Measurements from ENCODE around the gene CUX1. TPM values are rescaled to one million over a fixed set of nuclear protein-coding genes. Genes with fewer than 3 reads are reported as not detected.
"Not testable (repeated sequence)": the region's sequence is repeated elsewhere in the genome, so short reads cannot be mapped to it uniquely, and the experiment has no call there.

The CUX1 gene
- total RNA-seq, 1 donor from 2014 or later: 118 TPM

DNA sequence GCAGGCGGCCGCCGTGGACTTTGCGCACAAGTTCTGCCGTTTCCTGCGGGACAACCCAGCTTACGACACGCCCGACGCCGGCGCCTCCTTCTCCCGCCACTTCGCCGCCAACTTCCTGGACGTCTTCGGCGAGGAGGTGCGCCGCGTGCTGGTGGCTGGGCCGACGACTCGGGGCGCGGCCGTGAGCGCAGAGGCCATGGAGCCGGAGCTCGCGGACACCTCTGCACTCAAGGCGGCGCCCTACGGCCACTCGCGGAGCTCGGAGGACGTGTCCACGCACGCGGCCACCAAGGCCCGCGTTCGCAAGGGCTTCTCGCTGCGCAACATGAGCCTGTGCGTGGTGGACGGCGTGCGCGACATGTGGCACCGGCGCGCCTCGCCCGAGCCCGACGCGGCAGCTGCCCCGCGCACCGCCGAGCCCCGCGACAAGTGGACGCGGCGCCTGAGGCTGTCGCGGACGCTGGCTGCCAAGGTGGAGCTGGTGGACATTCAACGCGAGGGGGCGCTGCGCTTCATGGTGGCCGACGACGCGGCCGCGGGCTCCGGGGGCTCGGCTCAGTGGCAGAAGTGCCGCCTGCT lies 483.3 kb downstream of the CUX1 start:
- Mint-ChIP-seq H3K4me1 (ENCODE audit: low read depth) (peaks cover 5% of the 10 kb centered on the region), H3K27me3 (ENCODE audit: low read depth) (peaks cover 2% of the 10 kb centered on the region), H3K4me3 (ENCODE audit: unreplicated experiment) (no peak overlapping the region), H3K36me3 (ENCODE audit: low read depth) (no peaks in the 10 kb centered on the region), H3K27ac (ENCODE audit: unreplicated experiment) (no peak overlapping the region), H3K9me3 (ENCODE audit: low read depth) (no peaks in the 10 kb centered on the region)
- no peak for DNase-seq (ENCODE audit: low spot score)
- TF ChIP-seq, protein P1, sequence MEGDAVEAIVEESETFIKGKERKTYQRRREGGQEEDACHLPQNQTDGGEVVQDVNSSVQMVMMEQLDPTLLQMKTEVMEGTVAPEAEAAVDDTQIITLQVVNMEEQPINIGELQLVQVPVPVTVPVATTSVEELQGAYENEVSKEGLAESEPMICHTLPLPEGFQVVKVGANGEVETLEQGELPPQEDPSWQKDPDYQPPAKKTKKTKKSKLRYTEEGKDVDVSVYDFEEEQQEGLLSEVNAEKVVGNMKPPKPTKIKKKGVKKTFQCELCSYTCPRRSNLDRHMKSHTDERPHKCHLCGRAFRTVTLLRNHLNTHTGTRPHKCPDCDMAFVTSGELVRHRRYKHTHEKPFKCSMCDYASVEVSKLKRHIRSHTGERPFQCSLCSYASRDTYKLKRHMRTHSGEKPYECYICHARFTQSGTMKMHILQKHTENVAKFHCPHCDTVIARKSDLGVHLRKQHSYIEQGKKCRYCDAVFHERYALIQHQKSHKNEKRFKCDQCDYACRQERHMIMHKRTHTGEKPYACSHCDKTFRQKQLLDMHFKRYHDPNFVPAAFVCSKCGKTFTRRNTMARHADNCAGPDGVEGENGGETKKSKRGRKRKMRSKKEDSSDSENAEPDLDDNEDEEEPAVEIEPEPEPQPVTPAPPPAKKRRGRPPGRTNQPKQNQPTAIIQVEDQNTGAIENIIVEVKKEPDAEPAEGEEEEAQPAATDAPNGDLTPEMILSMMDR (IDR thresholded peaks at IDR 0.05): peak; percentile 66

DNA sequence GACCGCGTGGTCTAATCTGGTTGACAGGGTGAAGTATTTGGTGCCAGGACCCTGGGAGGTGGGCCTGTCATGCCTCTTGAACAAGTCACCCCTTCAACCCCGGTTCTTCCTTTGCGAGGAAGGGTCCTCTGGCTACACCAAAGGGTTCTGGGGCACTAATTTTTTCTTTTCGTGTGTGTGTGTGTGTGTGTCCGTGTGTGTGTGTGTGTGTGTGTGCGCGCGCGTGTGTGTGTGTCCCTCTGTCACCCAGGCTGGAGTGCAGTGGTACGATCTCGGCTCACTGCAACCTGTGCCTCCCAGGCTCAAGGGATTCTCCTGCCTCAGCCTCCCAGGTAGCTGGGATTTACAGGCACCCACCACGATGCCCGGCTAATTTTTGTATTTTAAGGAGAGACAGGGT lies 483.9 kb downstream of the CUX1 start:
- H3K4me1 Mint-ChIP-seq (ENCODE audit: low read depth); DNase-seq (ENCODE audit: low spot score); H3K36me3 Mint-ChIP-seq (ENCODE audit: low read depth); H3K27ac Mint-ChIP-seq (ENCODE audit: unreplicated experiment); H3K9me3 Mint-ChIP-seq (ENCODE audit: low read depth); H3K27me3 Mint-ChIP-seq (ENCODE audit: low read depth); H3K4me3 Mint-ChIP-seq (ENCODE audit: unreplicated experiment): not testable (repeated sequence)

DNA sequence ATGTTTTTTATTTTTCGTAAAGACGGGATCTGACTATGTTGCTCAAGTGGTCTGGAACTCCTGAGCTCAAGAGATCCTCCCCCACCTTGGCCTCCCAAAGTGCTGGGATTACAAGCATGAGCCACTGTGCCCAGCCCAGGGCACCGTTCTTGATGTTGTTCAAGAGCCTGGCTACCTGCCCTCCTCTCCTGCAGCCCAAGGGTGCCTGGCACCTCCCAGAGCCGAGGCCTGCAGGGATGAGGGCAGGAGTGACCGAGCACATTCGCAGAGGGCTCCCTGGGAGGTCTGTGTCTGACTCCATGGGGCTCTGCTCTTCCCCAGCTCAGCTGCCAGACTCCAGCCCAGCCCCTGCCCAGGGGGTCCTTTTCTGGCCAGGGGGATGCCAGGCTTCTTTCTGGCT lies 484.6 kb downstream of the CUX1 start:
- TF ChIP-seq, protein P1 (IDR thresholded peaks at IDR 0.05): no peak
- Mint-ChIP-seq H3K4me1 (ENCODE audit: low read depth) (peaks cover 12% of the 10 kb centered on the region), H3K9me3 (ENCODE audit: low read depth) (no peaks in the 10 kb centered on the region), H3K4me3 (ENCODE audit: unreplicated experiment) (no peak overlapping the region), H3K27ac (ENCODE audit: unreplicated experiment) (no peak overlapping the region), H3K36me3 (ENCODE audit: low read depth) (no peaks in the 10 kb centered on the region), H3K27me3 (ENCODE audit: low read depth) (peaks cover 2% of the 10 kb centered on the region)
- no peak for DNase-seq (ENCODE audit: low spot score)

- no peaks in the 10 kb centered on the region for H3K36me3 Mint-ChIP-seq (ENCODE audit: low read depth)
- peaks cover 17% of the 10 kb centered on the region for H3K4me1 Mint-ChIP-seq (ENCODE audit: low read depth)
- DNase-seq (ENCODE audit: low spot score): no peak
- no peaks in the 10 kb centered on the region for H3K27me3 Mint-ChIP-seq (ENCODE audit: low read depth)
- TF ChIP-seq, protein P1 (IDR thresholded peaks at IDR 0.05): no peak
- H3K4me3 Mint-ChIP-seq (ENCODE audit: unreplicated experiment): no peak overlapping the region
- H3K27ac Mint-ChIP-seq (ENCODE audit: unreplicated experiment): no peak overlapping the region
- no peaks in the 10 kb centered on the region for H3K9me3 Mint-ChIP-seq (ENCODE audit: low read depth)
Measured at GRCh38 chr7:102303669-102304422, 486.4 kb downstream of the CUX1 start.

- H3K27me3 Mint-ChIP-seq (ENCODE audit: low read depth): no peaks in the 10 kb centered on the region
- H3K4me3 Mint-ChIP-seq (ENCODE audit: unreplicated experiment): no peak overlapping the region
- TF ChIP-seq, protein P1 (IDR thresholded peaks at IDR 0.05): no peak
- peaks cover 17% of the 10 kb centered on the region for H3K4me1 Mint-ChIP-seq (ENCODE audit: low read depth)
- DNase-seq (ENCODE audit: low spot score): no peak
- H3K27ac Mint-ChIP-seq (ENCODE audit: unreplicated experiment): no peak overlapping the region
- no peaks in the 10 kb centered on the region for H3K9me3 Mint-ChIP-seq (ENCODE audit: low read depth)
- no peaks in the 10 kb centered on the region for H3K36me3 Mint-ChIP-seq (ENCODE audit: low read depth)
Measured at GRCh38 chr7:102304668-102305067, 487.2 kb downstream of the CUX1 start.
